ENCODE data around the gene CMTR1.

GRCh38 chr6:37442416-37443215 is 9.6 kb downstream of the CMTR1 start:
- TF ChIP-seq, protein P1, sequence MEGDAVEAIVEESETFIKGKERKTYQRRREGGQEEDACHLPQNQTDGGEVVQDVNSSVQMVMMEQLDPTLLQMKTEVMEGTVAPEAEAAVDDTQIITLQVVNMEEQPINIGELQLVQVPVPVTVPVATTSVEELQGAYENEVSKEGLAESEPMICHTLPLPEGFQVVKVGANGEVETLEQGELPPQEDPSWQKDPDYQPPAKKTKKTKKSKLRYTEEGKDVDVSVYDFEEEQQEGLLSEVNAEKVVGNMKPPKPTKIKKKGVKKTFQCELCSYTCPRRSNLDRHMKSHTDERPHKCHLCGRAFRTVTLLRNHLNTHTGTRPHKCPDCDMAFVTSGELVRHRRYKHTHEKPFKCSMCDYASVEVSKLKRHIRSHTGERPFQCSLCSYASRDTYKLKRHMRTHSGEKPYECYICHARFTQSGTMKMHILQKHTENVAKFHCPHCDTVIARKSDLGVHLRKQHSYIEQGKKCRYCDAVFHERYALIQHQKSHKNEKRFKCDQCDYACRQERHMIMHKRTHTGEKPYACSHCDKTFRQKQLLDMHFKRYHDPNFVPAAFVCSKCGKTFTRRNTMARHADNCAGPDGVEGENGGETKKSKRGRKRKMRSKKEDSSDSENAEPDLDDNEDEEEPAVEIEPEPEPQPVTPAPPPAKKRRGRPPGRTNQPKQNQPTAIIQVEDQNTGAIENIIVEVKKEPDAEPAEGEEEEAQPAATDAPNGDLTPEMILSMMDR (IDR thresholded peaks at IDR 0.05): no peak
- TF ChIP-seq POLR2A (IDR thresholded peaks at IDR 0.05) (no peak), EP300 (IDR thresholded peaks at IDR 0.05) (no peak)

Data from ovary (tissue), 3 donors.